HG02798 (cell line): ENCODE results near the gene GREB1L.
"Not testable (repeated sequence)": the region's sequence is repeated elsewhere in the genome, so short reads cannot be mapped to it uniquely, and the experiment has no call there.

Experiments used
- ATAC-seq: cut with Tn5 transposase; IDR thresholded peaks from one replicate; pipeline ENCODE4 v1.9.1; 2021; ENCODE audit warnings: mild to moderate bottlenecking; ENCODE audit not compliant: unreplicated experiment, poor library complexity

The GREB1L gene

GRCh38 chr18:21361307-21361880 lies 119.4 kb downstream of the GREB1L start:
- no peak for ATAC-seq

GRCh38 chr18:21362831-21363230 lies 120.8 kb downstream of the GREB1L start:
- ATAC-seq, result no peak

DNA sequence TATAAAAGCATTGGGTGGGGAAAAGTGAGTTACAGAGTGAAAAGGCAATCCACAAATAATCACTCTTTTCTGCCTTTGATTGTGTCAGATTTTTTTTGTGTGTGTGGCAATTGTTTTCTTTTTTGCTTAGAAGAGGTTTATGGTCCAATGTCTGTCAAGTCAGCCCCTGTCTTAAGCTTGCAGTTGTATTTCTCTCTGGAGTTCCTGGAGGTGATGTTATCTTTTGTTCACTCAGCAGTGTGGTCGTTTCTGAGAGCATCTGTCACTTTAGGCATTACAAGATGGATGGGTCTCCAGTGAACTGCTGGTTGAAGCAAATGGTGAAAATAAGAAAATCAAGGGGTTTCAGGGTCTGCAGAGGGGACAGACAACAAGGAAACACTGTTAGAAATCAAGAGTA lies 121.3 kb downstream of the GREB1L start:
- ATAC-seq, result no peak

DNA sequence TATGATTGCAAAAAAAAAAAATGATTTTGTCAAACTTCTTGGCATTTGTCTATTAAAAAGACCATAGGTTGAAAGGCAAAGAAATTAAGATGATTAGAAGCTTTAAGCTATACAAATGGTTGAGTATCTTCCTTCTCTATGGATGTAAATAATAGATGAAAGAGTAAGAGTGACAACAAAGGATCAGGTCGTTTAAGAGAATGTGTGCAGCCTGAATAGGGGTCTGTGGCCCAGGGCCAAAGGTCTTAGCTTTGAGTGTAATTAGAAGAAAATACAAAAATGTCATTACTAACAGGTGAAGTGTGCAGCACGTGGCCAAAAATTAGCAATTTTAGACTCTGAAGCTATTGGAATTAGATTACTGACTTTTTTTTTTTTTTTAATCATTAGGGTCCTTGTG lies 122.4 kb downstream of the GREB1L start:
- no peak for ATAC-seq

DNA sequence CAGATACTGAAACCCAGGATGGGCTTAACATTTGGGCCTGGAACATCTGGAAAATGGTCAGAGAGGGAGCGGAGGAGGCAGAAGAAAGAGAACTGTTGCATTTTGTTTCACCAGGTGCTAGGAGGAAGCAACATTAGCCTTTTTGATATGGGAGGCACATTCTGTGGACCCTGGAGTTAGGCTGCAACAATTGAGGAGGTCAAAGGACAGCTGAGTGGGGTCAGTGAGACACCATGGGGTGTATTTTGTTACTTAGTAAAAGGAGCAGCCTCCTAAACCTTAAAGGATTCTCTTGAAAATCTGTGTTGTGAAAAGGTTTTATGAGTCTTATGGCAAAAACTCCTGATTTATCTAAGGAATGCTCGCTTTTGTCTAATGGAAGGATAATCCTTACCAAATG lies 124.9 kb downstream of the GREB1L start:
- no peak for ATAC-seq

DNA sequence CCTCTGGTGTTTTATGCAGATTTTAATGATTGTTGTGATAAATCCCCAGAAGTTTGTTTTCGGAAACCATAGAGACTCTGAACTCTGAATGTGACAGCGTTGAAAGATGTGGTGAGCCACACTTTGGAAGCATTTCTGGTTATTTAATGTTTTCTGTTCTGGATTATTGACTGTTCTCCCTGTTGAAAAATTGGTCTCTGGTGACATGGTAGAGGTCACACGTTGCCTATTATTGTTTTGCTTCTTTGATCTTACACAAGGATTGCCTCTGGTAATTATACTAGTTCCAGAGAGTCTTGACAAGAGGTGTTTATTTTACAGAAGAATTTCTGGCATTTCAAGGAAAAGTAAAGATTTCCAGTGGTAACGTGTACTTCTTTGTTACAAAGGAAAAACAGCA lies 127.1 kb downstream of the GREB1L start:
- no peak for ATAC-seq

DNA sequence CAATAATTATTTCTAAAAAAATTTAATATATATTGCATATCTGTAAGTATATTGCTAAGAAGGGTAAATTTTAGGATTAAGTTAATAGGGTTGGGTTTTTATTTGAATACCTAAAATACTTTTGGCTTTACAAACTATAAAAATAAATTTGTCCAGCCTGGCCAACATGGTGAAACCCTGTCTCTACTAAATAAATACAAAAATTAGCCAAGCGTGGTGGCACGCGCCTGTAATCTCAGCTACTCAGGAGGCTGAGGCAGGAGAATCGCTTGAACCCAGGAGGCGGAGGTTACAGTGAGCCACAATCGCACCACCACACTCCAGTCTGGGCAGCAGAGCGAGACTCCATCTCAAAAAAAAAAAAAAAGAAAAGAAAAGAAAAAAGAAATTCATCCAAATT lies 127.6 kb downstream of the GREB1L start:
- not testable (repeated sequence) for ATAC-seq

GRCh38 chr18:21383031-21383430 lies 141.0 kb downstream of the GREB1L start:
- ATAC-seq, result no peak

DNA sequence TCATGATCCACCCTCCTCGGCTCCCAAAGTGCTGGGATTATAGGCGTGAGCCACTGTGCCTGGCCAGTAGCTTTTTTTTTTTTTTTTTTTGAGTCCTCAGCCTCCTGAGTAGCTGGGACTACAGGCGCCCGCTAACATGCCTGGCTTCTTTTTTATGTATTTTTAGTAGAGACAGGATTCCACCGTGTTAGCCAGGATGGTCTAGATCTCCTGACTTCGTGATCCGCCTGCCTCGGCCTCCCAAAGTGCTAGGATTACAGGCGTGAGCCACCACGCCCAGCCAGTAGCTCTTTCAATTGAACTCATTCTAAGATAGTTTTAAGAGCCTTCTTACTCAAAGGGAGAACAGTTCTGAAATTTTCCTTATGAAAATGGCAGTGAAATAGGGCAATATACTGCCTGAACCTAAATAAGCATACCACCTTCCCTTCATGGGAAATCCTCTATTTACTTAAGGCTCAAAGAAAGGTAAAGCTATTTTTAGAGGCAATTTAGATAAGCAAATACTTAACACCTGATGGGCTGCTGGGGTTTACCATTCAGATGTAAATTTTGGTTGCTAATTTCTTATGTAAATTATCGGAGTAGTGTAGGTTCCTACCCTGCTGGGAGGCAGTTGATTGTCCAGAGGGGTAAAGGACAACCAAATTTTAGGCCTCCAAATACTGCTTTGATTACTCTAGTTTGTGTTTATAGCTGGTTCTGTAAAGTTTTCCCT lies 144.7 kb downstream of the GREB1L start:
- ATAC-seq, result no peak

DNA sequence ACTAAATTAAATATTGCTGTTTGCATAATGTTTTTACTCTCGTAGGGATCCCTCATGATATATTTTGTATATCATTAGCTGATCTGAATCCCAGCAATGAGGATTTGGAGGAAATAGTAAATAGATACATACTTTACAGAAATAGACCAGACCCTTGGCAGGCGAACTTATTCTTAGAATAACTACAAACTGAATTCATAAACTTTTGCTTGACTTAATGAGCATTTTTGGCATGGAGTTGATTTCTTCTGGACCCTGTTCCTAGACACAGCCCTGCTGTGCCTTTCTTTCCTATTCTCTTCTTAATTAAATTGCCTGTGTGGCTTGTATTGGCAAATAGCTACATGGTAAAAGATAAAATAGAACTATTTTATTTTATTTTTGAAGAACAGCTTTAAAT lies 145.9 kb downstream of the GREB1L start:
- ATAC-seq, result no peak

DNA sequence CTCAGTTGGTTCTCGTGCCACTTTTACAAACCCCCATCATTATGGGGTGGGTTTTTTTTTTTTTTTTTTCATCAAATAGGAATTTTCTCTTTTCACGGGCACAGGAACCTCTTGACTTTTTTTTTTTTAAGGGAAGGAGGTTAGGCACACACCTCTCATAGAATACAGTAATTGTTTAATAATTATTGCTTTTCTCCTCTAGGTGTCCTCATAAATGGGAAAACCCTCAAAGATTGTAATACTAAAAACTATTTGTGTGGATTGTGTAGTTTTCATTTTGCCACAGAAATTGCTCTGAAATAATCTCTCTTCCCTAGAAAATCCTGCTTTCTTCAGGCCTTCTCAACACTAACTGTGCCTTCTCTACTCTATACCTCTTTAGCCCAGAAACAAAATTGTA lies 147.3 kb downstream of the GREB1L start:
- no peak for ATAC-seq

DNA sequence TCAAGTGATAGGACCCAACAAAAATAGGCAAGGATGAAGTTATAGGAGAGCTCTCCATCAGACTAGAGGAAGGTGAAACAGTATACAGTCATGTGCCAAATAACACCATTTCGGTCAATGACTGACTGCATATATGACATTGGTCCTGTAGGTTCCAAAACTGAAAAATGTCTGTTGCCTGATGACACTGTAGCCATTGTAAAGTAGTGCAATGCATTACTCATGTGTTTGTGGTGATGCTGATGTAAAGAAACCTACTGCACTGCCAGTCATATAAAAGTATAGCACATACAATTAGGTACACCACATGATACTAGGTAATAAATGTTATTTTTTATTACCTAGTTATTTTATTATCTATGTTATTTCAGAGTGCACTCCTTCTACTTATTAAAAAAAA lies 147.9 kb downstream of the GREB1L start:
- ATAC-seq, result no peak

GRCh38 chr18:21391074-21391673 lies 149.1 kb downstream of the GREB1L start:
- no peak for ATAC-seq

GRCh38 chr18:21393986-21394385 lies 152.0 kb downstream of the GREB1L start:
- no peak for ATAC-seq

DNA sequence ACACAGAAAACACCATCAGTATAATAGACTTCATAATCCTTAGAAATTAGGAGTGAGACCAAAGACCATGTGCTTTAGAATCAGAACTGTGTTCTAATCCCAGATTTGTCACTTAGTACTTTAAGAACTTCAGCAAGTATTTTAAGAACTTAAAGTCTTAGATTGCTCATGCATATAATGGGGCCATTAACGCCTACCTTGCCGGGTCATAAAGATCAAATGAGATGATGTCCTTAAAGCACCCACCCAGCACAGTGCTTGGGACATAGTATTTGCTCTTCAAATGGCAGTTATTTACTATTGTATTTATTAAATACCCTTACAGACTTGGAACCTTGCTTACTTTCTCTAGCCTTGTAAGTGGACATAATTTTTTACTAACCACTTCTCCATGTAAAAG lies 156.1 kb downstream of the GREB1L start:
- no peak for ATAC-seq

DNA sequence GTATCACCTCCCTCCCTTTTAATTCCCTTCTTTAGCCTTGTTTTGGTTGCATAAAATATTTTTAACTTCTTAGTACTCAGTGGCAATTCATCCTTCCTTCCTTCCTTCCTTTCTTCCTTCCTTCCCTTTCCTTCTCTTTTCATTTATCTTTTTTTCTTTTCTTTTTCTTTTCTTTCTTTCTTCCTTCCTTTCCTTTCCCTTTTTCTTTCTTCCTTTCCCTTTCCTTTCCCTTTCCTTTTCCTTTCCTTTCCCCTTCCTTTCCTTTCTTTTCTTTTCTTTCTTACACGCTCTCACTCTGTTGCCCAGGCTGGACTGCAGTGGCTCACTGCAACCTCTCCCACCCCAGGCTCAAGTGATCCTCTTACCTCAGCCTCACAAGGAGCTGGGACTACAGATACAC lies 160.2 kb downstream of the GREB1L start:
- ATAC-seq, result no peak

DNA sequence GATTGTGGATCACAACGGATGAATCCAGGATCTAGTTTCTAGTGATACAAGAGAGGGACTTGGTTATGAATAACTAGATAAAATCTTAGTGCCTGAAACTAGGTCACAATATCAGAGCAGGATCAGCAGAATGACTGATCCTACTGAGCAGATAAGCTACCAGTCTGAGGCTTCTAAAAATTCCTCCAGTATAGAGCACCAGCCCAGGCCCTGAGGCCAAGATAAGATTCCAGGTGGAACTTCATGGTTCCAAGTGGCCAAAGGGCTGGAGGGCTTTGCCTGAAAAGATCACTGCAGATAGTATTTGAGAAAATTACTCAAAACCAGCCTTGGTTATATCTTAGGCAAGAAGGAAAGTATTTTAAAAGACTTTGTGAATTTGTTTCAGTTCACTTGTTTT lies 162.4 kb downstream of the GREB1L start:
- ATAC-seq, result no peak

- ATAC-seq, result no peak
Measured at GRCh38 chr18:21406116-21406515, 164.1 kb downstream of the GREB1L start.

GRCh38 chr18:21408681-21409080 lies 166.6 kb downstream of the GREB1L start:
- ATAC-seq, result no peak

GRCh38 chr18:21433436-21433835 lies 191.4 kb downstream of the GREB1L start:
- ATAC-seq, result no peak

DNA sequence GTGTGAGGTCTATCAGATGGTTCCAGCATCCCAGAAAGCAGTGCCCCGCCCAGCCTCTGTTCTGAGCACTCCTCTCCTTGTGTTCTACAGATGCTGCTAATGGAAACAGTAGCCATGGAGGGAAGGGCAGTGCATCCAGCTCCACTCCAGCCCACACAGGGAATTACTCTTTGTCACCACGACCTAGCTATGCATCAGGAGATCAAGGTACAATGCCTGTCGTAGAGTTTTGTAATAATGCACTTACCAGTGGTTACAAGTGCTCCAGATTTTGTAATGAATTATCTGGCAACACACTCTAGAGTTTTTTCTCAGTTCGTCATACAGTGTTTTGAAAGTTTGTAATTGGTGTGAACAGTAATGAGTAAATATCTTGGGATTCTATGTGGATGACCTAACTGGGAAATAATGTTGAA lies 197.4 kb downstream of the GREB1L start:
- no peak for ATAC-seq

- no peak for ATAC-seq
Measured at GRCh38 chr18:21441670-21442069, 199.6 kb downstream of the GREB1L start.
